NCI-H2227 (cell line): ENCODE data around the gene CARM1.

ENCODE experiments used
- DNase-seq: peaks from one replicate; lab custom pipeline; 2025; ENCODE audit not compliant: unreplicated experiment; lab: John Stamatoyannopoulos, UW

The CARM1 gene

DNA sequence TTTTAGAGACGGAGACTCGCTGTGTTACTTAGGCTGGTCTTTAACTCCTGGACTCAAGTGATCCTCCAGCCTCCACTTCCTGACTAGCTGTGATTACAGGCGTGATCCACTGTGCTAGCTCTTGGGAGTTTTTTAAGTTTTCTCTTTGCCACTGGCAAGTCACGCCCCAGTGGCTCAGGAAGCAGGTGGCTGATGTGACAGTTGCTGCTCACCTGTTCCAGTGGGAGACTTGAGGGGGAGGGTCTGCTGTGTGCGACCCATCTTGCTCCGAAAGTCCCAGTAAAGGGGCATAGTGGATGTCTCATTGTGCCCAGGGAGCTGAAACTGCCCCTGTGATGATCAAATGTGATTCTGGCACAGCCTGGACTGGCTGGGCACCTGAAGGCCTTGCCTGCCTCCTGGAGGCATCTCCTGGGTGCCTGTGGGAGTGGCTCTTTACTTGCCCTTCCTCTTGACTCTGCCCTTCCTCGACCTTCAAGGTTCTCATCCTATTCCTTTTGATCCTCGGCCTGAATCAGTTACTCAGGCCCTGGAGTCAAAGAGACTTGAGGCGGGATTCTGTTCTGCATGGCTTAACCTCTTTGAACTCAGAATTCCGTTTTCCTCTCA lies 97.3 kb downstream of the CARM1 start:
- no peak for DNase-seq

DNA sequence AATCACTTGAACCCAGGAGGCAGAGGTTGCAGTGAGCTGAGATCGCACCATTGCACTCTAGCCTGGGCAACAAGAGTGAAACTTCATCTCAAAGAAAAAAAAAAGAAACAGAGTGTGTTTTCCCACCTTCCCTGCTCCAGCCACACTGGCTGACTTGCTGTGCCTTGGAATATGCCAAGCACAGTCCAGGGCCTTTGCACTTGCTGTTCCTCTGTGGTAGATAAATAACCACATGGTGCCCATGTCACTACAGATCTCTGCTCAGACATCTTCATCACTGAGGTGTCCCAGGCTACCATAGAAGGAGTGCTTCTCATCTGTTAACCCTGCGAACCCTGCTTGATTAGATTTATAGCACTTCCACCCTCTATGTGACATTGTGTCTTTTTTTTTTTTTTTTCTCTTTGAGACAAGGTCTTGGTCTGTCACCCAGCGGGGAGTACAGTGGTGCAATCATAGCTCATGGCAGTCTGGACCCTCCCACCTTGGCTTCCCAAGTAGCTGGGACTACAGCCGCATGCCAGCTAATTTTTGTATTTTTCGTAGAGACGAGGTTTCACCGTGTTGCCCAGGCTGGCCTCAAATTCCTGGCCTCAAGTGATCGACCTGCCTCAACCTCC lies 99.9 kb downstream of the CARM1 start:
- DNase-seq, result no peak
